OCI-LY3 (cell line): Measurements from ENCODE around the gene ABCC3.

Experiments used
- H2AFZ ChIP-seq: fragments of 200-600, 300-600 bp; shearing (Covaris generic); 2 replicates; pipeline ENCODE4 v1.6.0; 2014; ENCODE audit warnings: antibody characterized with exemption, low read depth, low read length
- H3K27ac ChIP-seq: fragments of 200-600, 300-600 bp; sonication (generic); 2 replicates; pipeline ENCODE4 v1.5.1; 2014; ENCODE audit warnings: mild to moderate bottlenecking, low read length, moderate library complexity, mixed read lengths
- H3K27me3 ChIP-seq: fragments of 200-600, 300-600 bp; sonication (generic); 2 replicates; pipeline ENCODE4 v1.6.1; 2014; ENCODE audit warnings: low read depth, low read length, mixed read lengths
- H3K36me3 ChIP-seq: fragments of 200-600, 300-600 bp; sonication (generic); replicated peaks from 2 replicates; pipeline ENCODE3; 2014; ENCODE audit warnings: low read depth, low read length, mixed read lengths
- H3K4me1 ChIP-seq: fragments of 300-600, 200-600 bp; sonication (generic); 2 replicates; pipeline ENCODE4 v1.6.1; 2014; ENCODE audit warnings: low read length, mixed read lengths
- H3K4me2 ChIP-seq: fragments of 200-600, 300-600 bp; sonication (generic); 2 replicates; pipeline ENCODE4 v1.6.1; 2014; ENCODE audit warnings: low read length, mixed read lengths
- H3K4me3 ChIP-seq: fragments of 300-600, 200-600 bp; sonication (generic); 2 replicates; pipeline ENCODE4 v1.5.1; 2014; ENCODE audit warnings: antibody characterized with exemption, mild to moderate bottlenecking, low read length, moderate library complexity
- H3K79me2 ChIP-seq: fragments of 300-600, 200-600 bp; shearing (Covaris generic); 2 replicates; pipeline ENCODE4 v1.6.1; 2014; ENCODE audit warnings: mild to moderate bottlenecking, low read length, mixed read lengths
- H3K9ac ChIP-seq: fragments of 300-600, 200-600 bp; shearing (Covaris generic); 2 replicates; pipeline ENCODE4 v1.6.0; 2014; ENCODE audit warnings: mild to moderate bottlenecking, low read length, moderate library complexity
- H3K9me3 ChIP-seq: fragments of 200-600, 300-600 bp; shearing (Covaris generic); 2 replicates; pipeline ENCODE4 v1.6.1; 2014; ENCODE audit warnings: low read length, mixed read lengths; ENCODE audit not compliant: insufficient read depth
- H4K20me1 ChIP-seq: fragments of 200-600, 300-600 bp; sonication (generic); 2 replicates; pipeline ENCODE4 v1.6.1; 2016; ENCODE audit warnings: low read length, mixed read lengths; ENCODE audit not compliant: insufficient read depth
- CTCF ChIP-seq: fragments of 200-600, 300-600 bp; sonication (generic); IDR thresholded peaks from 2 replicates; pipeline ENCODE4 v1.5.1; 2014; ENCODE audit warnings: antibody characterized with exemption, low read length, low read depth
- EZH2phosphoT487 ChIP-seq: fragments of 200-600 bp; shearing (Covaris generic); IDR thresholded peaks from 2 replicates; pipeline ENCODE4 v1.6.1; 2018; ENCODE audit warnings: antibody characterized with exemption, mixed run types, low read depth

ABCC3 gene

GRCh38 chr17:50731575-50732460 is 97.1 kb downstream of the ABCC3 start:
- Histone ChIP-seq H3K9me3 (no peaks in the 10 kb centered on the region), H3K36me3 (peaks cover 12% of the 10 kb centered on the region), H3K79me2 (peaks cover 100% of the 10 kb centered on the region), H3K4me1 (peaks cover 16% of the 10 kb centered on the region; the same call in 1 of the 2 replicates), H3K27me3 (no peaks in the 10 kb centered on the region), H3K4me2 (no peak overlapping the region), H4K20me1 (peaks cover 90% of the 10 kb centered on the region), H3K27ac (no peak overlapping the region), H2AFZ (no peak overlapping the region), H3K4me3 (no peak overlapping the region), H3K9ac (no peak overlapping the region)
- TF ChIP-seq EZH2phosphoT487 (no peak), CTCF (no peak)

GRCh38 chr17:50735287-50735686 is 100.6 kb downstream of the ABCC3 start:
- Histone ChIP-seq H3K27ac (no peak overlapping the region), H2AFZ (no peak overlapping the region), H3K79me2 (peaks cover 100% of the 10 kb centered on the region), H3K4me1 (peaks cover 16% of the 10 kb centered on the region; the same call in 1 of the 2 replicates), H3K36me3 (peaks cover 37% of the 10 kb centered on the region), H4K20me1 (peaks cover 90% of the 10 kb centered on the region), H3K4me2 (no peak overlapping the region), H3K27me3 (no peaks in the 10 kb centered on the region), H3K9ac (no peak overlapping the region), H3K9me3 (no peaks in the 10 kb centered on the region), H3K4me3 (no peak overlapping the region)
- TF ChIP-seq EZH2phosphoT487 (no peak), CTCF (no peak)

GRCh38 chr17:50737118-50737698 is 102.5 kb downstream of the ABCC3 start:
- H3K27me3 ChIP-seq: no peaks in the 10 kb centered on the region
- H3K36me3 ChIP-seq: peaks cover 51% of the 10 kb centered on the region
- no peak overlapping the region for H3K4me3 ChIP-seq
- H2AFZ ChIP-seq: no peak overlapping the region
- H3K79me2 ChIP-seq: peaks cover 95% of the 10 kb centered on the region
- H3K27ac ChIP-seq: no peak overlapping the region
- H3K9ac ChIP-seq: no peak overlapping the region
- H4K20me1 ChIP-seq: peaks cover 71% of the 10 kb centered on the region
- no peak overlapping the region for H3K4me2 ChIP-seq
- H3K4me1 ChIP-seq: peaks cover 7% of the 10 kb centered on the region; the same call in 1 of the 2 replicates
- no peak for TF ChIP-seq CTCF
- TF ChIP-seq EZH2phosphoT487: no peak
- no peaks in the 10 kb centered on the region for H3K9me3 ChIP-seq

GRCh38 chr17:50739098-50739497 is 104.4 kb downstream of the ABCC3 start:
- Histone ChIP-seq H3K4me1 (no peaks in the 10 kb centered on the region), H3K27me3 (no peaks in the 10 kb centered on the region), H4K20me1 (peaks cover 59% of the 10 kb centered on the region), H3K9me3 (no peaks in the 10 kb centered on the region), H3K27ac (no peak overlapping the region), H3K4me3 (no peak overlapping the region), H3K4me2 (no peak overlapping the region), H3K9ac (no peak overlapping the region), H2AFZ (no peak overlapping the region), H3K36me3 (peaks cover 59% of the 10 kb centered on the region), H3K79me2 (peaks cover 76% of the 10 kb centered on the region)
- TF ChIP-seq EZH2phosphoT487 (no peak), CTCF (no peak)
